ENCODE data around the gene GPATCH11.

- no peak for TF ChIP-seq CTCF (IDR thresholded peaks at IDR 0.05)
- TF ChIP-seq POLR2AphosphoS2 (conservative IDR thresholded peaks at IDR 0.05; ENCODE audit: low read length): no peak
- TF ChIP-seq RCOR1 (IDR thresholded peaks at IDR 0.05; ENCODE audit: low read depth, low read length): no peak
- no peak for TF ChIP-seq JUN (IDR thresholded peaks at IDR 0.05)
- no peak for TF ChIP-seq HOXB5 (CRISPR knock-in tag; IDR thresholded peaks at IDR 0.05)
- TF ChIP-seq, protein P1, sequence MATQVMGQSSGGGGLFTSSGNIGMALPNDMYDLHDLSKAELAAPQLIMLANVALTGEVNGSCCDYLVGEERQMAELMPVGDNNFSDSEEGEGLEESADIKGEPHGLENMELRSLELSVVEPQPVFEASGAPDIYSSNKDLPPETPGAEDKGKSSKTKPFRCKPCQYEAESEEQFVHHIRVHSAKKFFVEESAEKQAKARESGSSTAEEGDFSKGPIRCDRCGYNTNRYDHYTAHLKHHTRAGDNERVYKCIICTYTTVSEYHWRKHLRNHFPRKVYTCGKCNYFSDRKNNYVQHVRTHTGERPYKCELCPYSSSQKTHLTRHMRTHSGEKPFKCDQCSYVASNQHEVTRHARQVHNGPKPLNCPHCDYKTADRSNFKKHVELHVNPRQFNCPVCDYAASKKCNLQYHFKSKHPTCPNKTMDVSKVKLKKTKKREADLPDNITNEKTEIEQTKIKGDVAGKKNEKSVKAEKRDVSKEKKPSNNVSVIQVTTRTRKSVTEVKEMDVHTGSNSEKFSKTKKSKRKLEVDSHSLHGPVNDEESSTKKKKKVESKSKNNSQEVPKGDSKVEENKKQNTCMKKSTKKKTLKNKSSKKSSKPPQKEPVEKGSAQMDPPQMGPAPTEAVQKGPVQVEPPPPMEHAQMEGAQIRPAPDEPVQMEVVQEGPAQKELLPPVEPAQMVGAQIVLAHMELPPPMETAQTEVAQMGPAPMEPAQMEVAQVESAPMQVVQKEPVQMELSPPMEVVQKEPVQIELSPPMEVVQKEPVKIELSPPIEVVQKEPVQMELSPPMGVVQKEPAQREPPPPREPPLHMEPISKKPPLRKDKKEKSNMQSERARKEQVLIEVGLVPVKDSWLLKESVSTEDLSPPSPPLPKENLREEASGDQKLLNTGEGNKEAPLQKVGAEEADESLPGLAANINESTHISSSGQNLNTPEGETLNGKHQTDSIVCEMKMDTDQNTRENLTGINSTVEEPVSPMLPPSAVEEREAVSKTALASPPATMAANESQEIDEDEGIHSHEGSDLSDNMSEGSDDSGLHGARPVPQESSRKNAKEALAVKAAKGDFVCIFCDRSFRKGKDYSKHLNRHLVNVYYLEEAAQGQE (IDR thresholded peaks at IDR 0.05): no peak
- no peak for TF ChIP-seq ESRRA (IDR thresholded peaks at IDR 0.05; ENCODE audit: borderline replicate concordance, low read length)
- no peak for TF ChIP-seq FOXS1 (CRISPR knock-in tag; IDR thresholded peaks at IDR 0.05)
- no peak for TF ChIP-seq POLR2A (IDR thresholded peaks at IDR 0.05; ENCODE audit: low read length)
- TF ChIP-seq, protein P2, sequence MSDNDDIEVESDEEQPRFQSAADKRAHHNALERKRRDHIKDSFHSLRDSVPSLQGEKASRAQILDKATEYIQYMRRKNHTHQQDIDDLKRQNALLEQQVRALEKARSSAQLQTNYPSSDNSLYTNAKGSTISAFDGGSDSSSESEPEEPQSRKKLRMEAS (IDR thresholded peaks at IDR 0.05): no peak
These were observed 58.2 kb downstream of the GPATCH11 start for GRCh38 chr2:37142546-37142945.

Measured in A549 (cell line).